ENCODE results near the gene AFF3. TPM values are rescaled to one million over a fixed set of nuclear protein-coding genes. Genes with fewer than 3 reads are reported as not detected.

Gene AFF3
- total RNA-seq, 6 experiments from 2014 or later: 1.3 to 7.3 (median 6.4) TPM

- no peaks in the 10 kb centered on the region for H3K36me3 ChIP-seq
- H3K27me3 ChIP-seq: no peaks in the 10 kb centered on the region
- H3K27ac ChIP-seq: no peak overlapping the region
- no peaks in the 10 kb centered on the region for H3K9me3 ChIP-seq
- TF ChIP-seq POLR2A (IDR thresholded peaks at IDR 0.05): no peak
- no peak for TF ChIP-seq CTCF (IDR thresholded peaks at IDR 0.05)
- no peak for DNase-seq
- no peaks in the 10 kb centered on the region for H3K4me1 ChIP-seq
- intact Hi-C loops (cut with DNase I): no loop called here
- no peak for ATAC-seq
- H3K4me3 ChIP-seq: no peak overlapping the region
- 82% methylated on average over 3 of the region's 3 CpGs for WGBS (ENCODE audit: insufficient coverage, low coverage, low lambda C conversion rate, missing lambda C conversion rate)
Observed at GRCh38 chr2:99840831-99841230, 301.6 kb downstream of the AFF3 start.

GRCh38 chr2:99836690-99837605 lies 305.4 kb downstream of the AFF3 start:
- ATAC-seq: no peak
- H3K36me3 ChIP-seq: no peaks in the 10 kb centered on the region
- 67% methylated on average over 6 of the region's 6 CpGs for WGBS (ENCODE audit: insufficient coverage, low coverage, low lambda C conversion rate, missing lambda C conversion rate)

GRCh38 chr2:99834426-99834825 lies 308.0 kb downstream of the AFF3 start:
- Histone ChIP-seq H3K4me3 (no peak overlapping the region), H3K36me3 (no peaks in the 10 kb centered on the region), H3K9me3 (no peaks in the 10 kb centered on the region), H3K27me3 (no peaks in the 10 kb centered on the region), H3K4me1 (no peaks in the 10 kb centered on the region), H3K27ac (no peak overlapping the region)
- WGBS (ENCODE audit: insufficient coverage, low coverage, low lambda C conversion rate, missing lambda C conversion rate): 76% methylated on average over 6 of the region's 6 CpGs
- intact Hi-C loops (cut with DNase I): no loop called here
- ATAC-seq (no peak), DNase-seq (no peak)
- TF ChIP-seq CTCF (IDR thresholded peaks at IDR 0.05) (no peak), POLR2A (IDR thresholded peaks at IDR 0.05) (no peak)

More at GRCh38 chr2:99836690-99837605, 305.4 kb downstream of the AFF3 start:
- TF ChIP-seq POLR2A (IDR thresholded peaks at IDR 0.05): no peak
- TF ChIP-seq CTCF (IDR thresholded peaks at IDR 0.05): no peak
- no peak overlapping the region for H3K27ac ChIP-seq
- no peaks in the 10 kb centered on the region for H3K9me3 ChIP-seq
- H3K27me3 ChIP-seq: no peaks in the 10 kb centered on the region
- H3K4me3 ChIP-seq: no peak overlapping the region
- no peaks in the 10 kb centered on the region for H3K4me1 ChIP-seq
- intact Hi-C loops (cut with DNase I): no loop called here
- no peak for DNase-seq

- H3K4me3 ChIP-seq: no peak overlapping the region
- ATAC-seq: no peak
- no peak for DNase-seq
- TF ChIP-seq POLR2A (IDR thresholded peaks at IDR 0.05) (no peak), CTCF (IDR thresholded peaks at IDR 0.05) (no peak)
- WGBS (ENCODE audit: insufficient coverage, low coverage, low lambda C conversion rate, missing lambda C conversion rate): 73% methylated on average over 8 of the region's 8 CpGs
- no peaks in the 10 kb centered on the region for H3K27me3 ChIP-seq
- H3K4me1 ChIP-seq: no peaks in the 10 kb centered on the region
- H3K27ac ChIP-seq: no peak overlapping the region
- H3K36me3 ChIP-seq: no peaks in the 10 kb centered on the region
- intact Hi-C loops (cut with DNase I): no loop called here
- H3K9me3 ChIP-seq: no peaks in the 10 kb centered on the region
Observed at GRCh38 chr2:99833586-99834201, 308.7 kb downstream of the AFF3 start.

Measured in right lobe of liver (tissue), 6 donors.